HepG2 (cell line): Measurements from ENCODE around the gene ESYT1. TPM values are rescaled to one million over a fixed set of nuclear protein-coding genes. Genes with fewer than 3 reads are reported as not detected.

Source experiments
- ATAC-seq: fragments of 200-7000 bp; cut with Tn5 transposase; 3 replicates; pipeline ENCODE4 v1.9.1; 2020; ENCODE audit warnings: mild to moderate bottlenecking, moderate library complexity
- BruUV-seq: library from RNA; stranded (reverse); fragments of 400-500 nt; replicated peaks from 2 replicates; lab custom pipeline; 2021; lab: Mats Ljungman, UMichigan
- CTCF ChIA-PET: fragments of 300-600 bp; formaldehyde crosslinking; extraction: SDS; loops from one replicate; lab custom pipeline; 2021; ENCODE audit warnings: low total read pairs, inconsistent platforms, low intra/inter-chr PET ratio; lab: Yijun Ruan, JAX
- POLR2A ChIA-PET: fragments of 350-600 bp; sonication (Branson Sonifier 250); formaldehyde crosslinking; loops from one replicate; lab custom pipeline; 2020; ENCODE audit warnings: antibody characterized with exemption, inconsistent platforms; lab: Yijun Ruan, JAX
- DNase-seq: peaks from one replicate; pipeline ENCODE4 v3.0.0-alpha.2; 2015; ENCODE audit warnings: low spot score
- FAIRE-seq: peaks from 3 replicates; lab custom pipeline; 2011; peaks lifted over from hg19 to GRCh38; lab: Jason Lieb, UNC
- H2AFZ ChIP-seq: one replicate; pipeline ENCODE4 v1.6.1; 2011; ENCODE audit warnings: low read length, inconsistent platforms
- H3K27ac ChIP-seq: fragments of 300-600 bp; 3 replicates; pipeline ENCODE4 v1.8.0; 2011; ENCODE audit warnings: mixed run types, mild to moderate bottlenecking, mixed read lengths, low read length, inconsistent platforms; ENCODE audit not compliant: insufficient read depth; ENCODE audit errors: extremely low read length
- H3K27me3 ChIP-seq, 2 experiments: fragments of 200-600 bp in 1 of 2; 2 replicates in 1 of 2; 3 replicates in 1 of 2; pipeline versions ENCODE4 v1.6.0 to v1.8.0; 2011; ENCODE audit warnings: low read length in 2 of 2, mild to moderate bottlenecking in 2 of 2, moderate library complexity in 2 of 2, inconsistent platforms in 1 of 2; ENCODE audit not compliant: insufficient read depth in 2 of 2, control insufficient read depth in 1 of 2
- H3K36me3 ChIP-seq, 2 experiments: fragments of 200-600 bp in 1 of 2; replicated peaks in 1 of 2; 2 replicates in 1 of 2; 3 replicates in 1 of 2; pipeline versions ENCODE4 v1.5.1 to v1.8.0; 2011; ENCODE audit warnings: low read length in 2 of 2, inconsistent platforms in 1 of 2; ENCODE audit not compliant: insufficient read depth in 2 of 2, control insufficient read depth in 1 of 2
- H3K4me1 ChIP-seq: 2 replicates; pipeline ENCODE4 v1.5.1; 2012; ENCODE audit warnings: low read length, inconsistent platforms; ENCODE audit not compliant: insufficient read depth
- H3K4me2 ChIP-seq: 2 replicates; pipeline ENCODE4 v1.6.0; 2011; ENCODE audit warnings: low read depth, low read length, inconsistent platforms
- H3K4me3 ChIP-seq, 3 experiments: fragments of 200-600 bp in 1 of 3; sonication (generic), shearing (Covaris generic) in 1 of 3; replicated peaks in 1 of 3; 2 replicates each; pipeline ENCODE4 v1.5.1; 2011 to 2016; ENCODE audit warnings: low read length in 3 of 3, inconsistent platforms in 2 of 3, low read depth in 2 of 3, mild to moderate bottlenecking in 2 of 3, control low read depth in 1 of 3, mixed read lengths in 1 of 3; ENCODE audit not compliant: insufficient read depth in 1 of 3
- H3K79me2 ChIP-seq: one replicate; pipeline ENCODE4 v1.6.1; 2011; ENCODE audit warnings: low read length, inconsistent platforms; ENCODE audit not compliant: insufficient read depth
- H3K9ac ChIP-seq: 2 replicates; pipeline ENCODE4 v1.6.0; 2011; ENCODE audit warnings: mild to moderate bottlenecking, low read depth, low read length, inconsistent platforms; ENCODE audit not compliant: insufficient read depth
- H3K9me3 ChIP-seq: 2 replicates; pipeline ENCODE4 v1.5.1; 2012; ENCODE audit warnings: mild to moderate bottlenecking, low read length
- H4K20me1 ChIP-seq: 2 replicates; pipeline ENCODE4 v1.6.0; 2011; ENCODE audit warnings: inconsistent platforms, mild to moderate bottlenecking, low read length, moderate library complexity; ENCODE audit not compliant: insufficient read depth
- EHMT2 ChIP-seq: fragments of 200-600 bp; sonication (generic); IDR thresholded peaks from 2 replicates; pipeline ENCODE4 v1.7.0; 2017; ENCODE audit warnings: antibody characterized with exemption, low read depth, low read length, borderline replicate concordance
- HCFC1 ChIP-seq: fragments of 150-350 bp; IDR thresholded peaks from 2 replicates; pipeline ENCODE4 v1.6.1; 2014; ENCODE audit warnings: low read depth, low read length
- JUND ChIP-seq: sonication (generic); formaldehyde crosslinking; IDR thresholded peaks from 2 replicates; pipeline ENCODE4 v1.8.0; 2022; ENCODE audit warnings: mild to moderate bottlenecking, missing genetic modification reagents
- NR1H2 ChIP-seq: sonication (generic); formaldehyde crosslinking; IDR thresholded peaks from 2 replicates; pipeline ENCODE4 v1.8.1; 2022; ENCODE audit warnings: low read depth, missing genetic modification reagents, borderline replicate concordance
- NR2C2 ChIP-seq: sonication (generic); formaldehyde crosslinking; IDR thresholded peaks from 2 replicates; pipeline ENCODE4 v1.4.0; 2020; ENCODE audit warnings: missing genetic modification reagents, mild to moderate bottlenecking, moderate library complexity, borderline replicate concordance
- SCMH1 ChIP-seq: sonication (generic); formaldehyde crosslinking; IDR thresholded peaks from 2 replicates; pipeline ENCODE4 v1.9.0; 2021; ENCODE audit warnings: missing genetic modification reagents, mild to moderate bottlenecking, borderline replicate concordance
- TEAD3 ChIP-seq: optimal IDR thresholded peaks from 2 replicates; pipeline ENCODE3; 2016; ENCODE audit warnings: borderline replicate concordance
- ZBTB1 ChIP-seq: sonication (generic); formaldehyde crosslinking; IDR thresholded peaks from 2 replicates; pipeline ENCODE4 v1.4.0; 2020; ENCODE audit warnings: missing genetic modification reagents, borderline replicate concordance
- ZNF350 ChIP-seq: sonication (generic); formaldehyde crosslinking; IDR thresholded peaks from 2 replicates; pipeline ENCODE4 v1.4.0; 2020; ENCODE audit warnings: mild to moderate bottlenecking, low read depth, missing genetic modification reagents, borderline replicate concordance
- ZNF430 ChIP-seq: sonication (generic); formaldehyde crosslinking; IDR thresholded peaks from 2 replicates; pipeline ENCODE4 v1.9.0; 2021; ENCODE audit warnings: mild to moderate bottlenecking, missing genetic modification reagents
- ZNF703 ChIP-seq: sonication (generic); formaldehyde crosslinking; IDR thresholded peaks from 2 replicates; pipeline ENCODE4 v1.5.1; 2020; ENCODE audit warnings: missing genetic modification reagents, mild to moderate bottlenecking, moderate library complexity, borderline replicate concordance
- WGBS: methylation state at CpG from one replicate; pipeline ENCODE4 v1.1.6; 2017; ENCODE audit warnings: low lambda C conversion rate; 5-methylcytosine and 5-hydroxymethylcytosine counted together
- in situ Hi-C: cut with HindIII; loops from 2 replicates; pipeline ENCODE4 v1.10.0; 2017; ENCODE audit warnings: low pct_unique_long_range_greater_than_20kb; ENCODE audit not compliant: extremely low pct_ligation_motif_present
- intact Hi-C: fragments of 100-400 bp; cut with micrococcal nuclease; formaldehyde crosslinking; loops from one replicate; pipeline ENCODE4 v1.10.0; 2022; ENCODE audit not compliant: unreplicated experiment
- polyA plus RNA-seq, 8 experiments: library from polyadenylated mRNA; depleted of rRNA in 3 of 8; stranded (reverse) in 7 of 8; unstranded in 1 of 8; fragments of >200 nt; fragmentation: Illumina TruSeq in 4 of 8; extraction: Trizol in 4 of 8; gene quantifications; 2 replicates each; pipeline versions ENCODE4 v1.2.1 to v1.2.3, GENCODE V29; 2011 to 2016; ENCODE audit warnings: low read depth in 4 of 8, missing spikeins in 1 of 8, mixed read lengths in 1 of 8; ENCODE audit not compliant: insufficient read depth in 1 of 8
- total RNA-seq, 5 experiments: library from RNA; depleted of rRNA; stranded (reverse); fragments of >200 nt; fragmentation: Illumina TruSeq; extraction: Trizol; gene quantifications; 2 replicates each; pipeline ENCODE4 v1.2.3, GENCODE V29; 2016; ENCODE audit warnings: low read depth in 1 of 5
- TF ChIP-seq, protein P1 (sequence below): sonication (generic); formaldehyde crosslinking; IDR thresholded peaks from 2 replicates; pipeline ENCODE4 v1.5.1; 2020; ENCODE audit warnings: mild to moderate bottlenecking, moderate library complexity, missing genetic modification reagents
- TF ChIP-seq, protein P2 (sequence below): sonication (generic); formaldehyde crosslinking; conservative IDR thresholded peaks from 2 replicates; pipeline ENCODE4 v1.8.0; 2022; ENCODE audit warnings: low read depth, missing genetic modification reagents
- TF ChIP-seq, protein P3 (sequence below), 2 experiments: sonication (generic) in 1 of 2; formaldehyde crosslinking in 1 of 2; IDR thresholded peaks; 2 replicates each; pipeline versions ENCODE4 v1.4.0 to v1.6.1; 2018 to 2020; ENCODE audit warnings: missing genetic modification reagents in 2 of 2, borderline replicate concordance in 1 of 2, low read depth in 1 of 2, mild to moderate bottlenecking in 1 of 2, missing biosample characterization in 1 of 2

Gene ESYT1
- total and polyA plus RNA-seq, 2 of the 13 experiments (the other 11 are each of a cell fraction or from before 2014, with no cell fraction given), result 66.9 to 71.0 TPM

DNA sequence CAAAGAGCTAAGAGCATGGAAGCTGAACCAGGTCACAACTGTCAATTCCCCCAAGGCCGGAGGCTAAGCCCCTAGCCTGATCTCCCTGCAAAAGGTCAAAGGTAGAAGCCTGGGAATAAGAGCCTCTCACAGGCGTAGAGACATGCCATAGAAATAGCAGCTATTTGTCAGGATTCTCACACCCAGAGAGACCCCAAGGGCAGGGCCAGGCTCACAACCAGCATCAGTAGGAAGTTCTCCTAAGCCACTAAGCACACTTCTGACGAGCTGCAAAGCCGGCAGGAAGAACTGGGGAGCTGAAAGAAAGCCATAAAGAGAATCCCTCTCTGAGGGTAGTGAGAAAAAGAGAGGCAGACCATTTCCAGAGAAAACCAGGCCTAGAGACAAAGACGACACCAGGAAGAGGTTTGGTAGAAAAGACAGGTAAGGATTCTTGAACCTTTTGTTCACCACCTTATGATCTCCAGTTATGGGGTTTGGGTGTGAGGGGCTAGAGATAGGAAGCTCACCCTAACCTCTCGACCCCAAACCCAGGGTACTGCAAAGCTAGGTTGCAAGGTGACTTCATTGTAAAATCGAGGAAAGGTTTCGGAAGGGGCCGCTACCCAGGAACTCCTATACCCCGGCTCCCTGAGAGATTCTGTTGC, 60.2 kb downstream of the ESYT1 start:
- no peaks in the 10 kb centered on the region for H3K9me3 ChIP-seq
- ChIA-PET CTCF (interaction anchor here (1.0 to 2.7 kb wide), 4 partner anchors 61 to 449 kb away, joined by 3 to 49 read pairs (median 14); partner anchors contain the start of genes ERBB3, ESYT1 and ZC3H10), POLR2A (interaction anchor here (0.8 to 3.6 kb wide), 13 partner anchors 9 to 172 kb away, joined by 3 to 48 read pairs (median 5); partner anchors contain the start of genes COQ10A, ESYT1, MYL6 and RNF41)
- peaks cover 6 to 25% of the 10 kb centered on the region in 2 experiments for H3K36me3 ChIP-seq
- peak; percentile 28 for FAIRE-seq
- no peak for DNase-seq
- peak; percentile 15 for ATAC-seq
- peak overlapping the region; percentile 69 for H3K27ac ChIP-seq
- BruUV-seq, result TSS peak; percentile 47
- no peaks in the 10 kb centered on the region; a peak in 1 of 5 replicates for H3K27me3 ChIP-seq
- H3K79me2 ChIP-seq, result peaks cover 19% of the 10 kb centered on the region
- 12% methylated on average over 5 of the region's 10 CpGs for WGBS
- peaks cover 31% of the 10 kb centered on the region for H3K4me1 ChIP-seq
- H4K20me1 ChIP-seq, result no peaks in the 10 kb centered on the region
- in situ Hi-C loops (loop anchor here (5.0 kb wide), 1 partner anchor 61 kb away; the partner anchor contains the start of gene ESYT1), intact Hi-C loops (loop anchor here (2.0 kb wide), 1 partner anchor 61 kb away; no protein-coding TSS in a partner anchor)
- peak overlapping the region; percentile 82 for H3K4me2 ChIP-seq
- peak overlapping the region; percentile 59 for H3K9ac ChIP-seq
- no peak overlapping the region for H2AFZ ChIP-seq
- H3K4me3 ChIP-seq, result peak overlapping the region; percentile 76 to 94 (median 89)
- TF ChIP-seq, protein P1, sequence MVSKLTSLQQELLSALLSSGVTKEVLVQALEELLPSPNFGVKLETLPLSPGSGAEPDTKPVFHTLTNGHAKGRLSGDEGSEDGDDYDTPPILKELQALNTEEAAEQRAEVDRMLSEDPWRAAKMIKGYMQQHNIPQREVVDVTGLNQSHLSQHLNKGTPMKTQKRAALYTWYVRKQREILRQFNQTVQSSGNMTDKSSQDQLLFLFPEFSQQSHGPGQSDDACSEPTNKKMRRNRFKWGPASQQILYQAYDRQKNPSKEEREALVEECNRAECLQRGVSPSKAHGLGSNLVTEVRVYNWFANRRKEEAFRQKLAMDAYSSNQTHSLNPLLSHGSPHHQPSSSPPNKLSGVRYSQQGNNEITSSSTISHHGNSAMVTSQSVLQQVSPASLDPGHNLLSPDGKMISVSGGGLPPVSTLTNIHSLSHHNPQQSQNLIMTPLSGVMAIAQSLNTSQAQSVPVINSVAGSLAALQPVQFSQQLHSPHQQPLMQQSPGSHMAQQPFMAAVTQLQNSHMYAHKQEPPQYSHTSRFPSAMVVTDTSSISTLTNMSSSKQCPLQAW (CRISPR knock-in tag), result no peak
- no peak for TF ChIP-seq EHMT2
- TF ChIP-seq ZNF703, result no peak
- TF ChIP-seq ZNF350 (CRISPR knock-in tag), result no peak
- 0 out of 2 replicates have a peak, but pooled peaks have one; percentile 50 for TF ChIP-seq ZNF430 (CRISPR knock-in tag)
- TF ChIP-seq HCFC1, result no peak
- no peak for TF ChIP-seq NR1H2 (CRISPR knock-in tag)
- TF ChIP-seq NR2C2 (CRISPR knock-in tag), result 0 out of 2 replicates have a peak, but pooled peaks have one; percentile 18
- TF ChIP-seq JUND (CRISPR knock-in tag), result no peak
- TF ChIP-seq TEAD3 (CRISPR knock-in tag), result no peak
- TF ChIP-seq, protein P2, sequence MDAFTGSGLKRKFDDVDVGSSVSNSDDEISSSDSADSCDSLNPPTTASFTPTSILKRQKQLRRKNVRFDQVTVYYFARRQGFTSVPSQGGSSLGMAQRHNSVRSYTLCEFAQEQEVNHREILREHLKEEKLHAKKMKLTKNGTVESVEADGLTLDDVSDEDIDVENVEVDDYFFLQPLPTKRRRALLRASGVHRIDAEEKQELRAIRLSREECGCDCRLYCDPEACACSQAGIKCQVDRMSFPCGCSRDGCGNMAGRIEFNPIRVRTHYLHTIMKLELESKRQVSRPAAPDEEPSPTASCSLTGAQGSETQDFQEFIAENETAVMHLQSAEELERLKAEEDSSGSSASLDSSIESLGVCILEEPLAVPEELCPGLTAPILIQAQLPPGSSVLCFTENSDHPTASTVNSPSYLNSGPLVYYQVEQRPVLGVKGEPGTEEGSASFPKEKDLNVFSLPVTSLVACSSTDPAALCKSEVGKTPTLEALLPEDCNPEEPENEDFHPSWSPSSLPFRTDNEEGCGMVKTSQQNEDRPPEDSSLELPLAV (CRISPR knock-in tag), result no peak
- TF ChIP-seq SCMH1 (CRISPR knock-in tag), result no peak
- no peak for TF ChIP-seq ZBTB1
- TF ChIP-seq, protein P3, sequence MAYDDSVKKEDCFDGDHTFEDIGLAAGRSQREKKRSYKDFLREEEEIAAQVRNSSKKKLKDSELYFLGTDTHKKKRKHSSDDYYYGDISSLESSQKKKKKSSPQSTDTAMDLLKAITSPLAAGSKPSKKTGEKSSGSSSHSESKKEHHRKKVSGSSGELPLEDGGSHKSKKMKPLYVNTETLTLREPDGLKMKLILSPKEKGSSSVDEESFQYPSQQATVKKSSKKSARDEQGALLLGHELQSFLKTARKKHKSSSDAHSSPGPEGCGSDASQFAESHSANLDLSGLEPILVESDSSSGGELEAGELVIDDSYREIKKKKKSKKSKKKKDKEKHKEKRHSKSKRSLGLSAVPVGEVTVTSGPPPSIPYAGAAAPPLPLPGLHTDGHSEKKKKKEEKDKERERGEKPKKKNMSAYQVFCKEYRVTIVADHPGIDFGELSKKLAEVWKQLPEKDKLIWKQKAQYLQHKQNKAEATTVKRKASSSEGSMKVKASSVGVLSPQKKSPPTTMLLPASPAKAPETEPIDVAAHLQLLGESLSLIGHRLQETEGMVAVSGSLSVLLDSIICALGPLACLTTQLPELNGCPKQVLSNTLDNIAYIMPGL (CRISPR knock-in tag; IDR thresholded peaks at IDR 0.05; ENCODE audit: borderline replicate concordance in 1 of 2, low read depth in 1 of 2), result no peak
